Sigmoid colon (tissue), 7 donors: ENCODE results near the gene FSTL4. TPM values are rescaled to one million over a fixed set of nuclear protein-coding genes. Genes with fewer than 3 reads are reported as not detected.

Experiments
- DNase-seq: peaks from one replicate; pipeline ENCODE4 v3.0.0-alpha.2; 2019
- H3K27ac ChIP-seq, 4 donors: fragments of 200-600 bp; sonication (generic); one replicate each; pipeline ENCODE4 v1.5.1; 2016 to 2019; ENCODE audit warnings: mild to moderate bottlenecking in 1 of 4
- H3K27me3 ChIP-seq, 3 donors: fragments of 200-600 bp; sonication (generic); one replicate each; pipeline ENCODE4 v1.5.1; 2019; ENCODE audit warnings: mild to moderate bottlenecking in 1 of 3
- H3K36me3 ChIP-seq, 4 donors: fragments of 200-600 bp; sonication (generic); one replicate each; pipeline ENCODE4 v1.5.1; 2016 to 2019
- H3K4me1 ChIP-seq, 4 donors: fragments of 200-600 bp; sonication (generic); one replicate each; pipeline ENCODE4 v1.5.1; 2017 to 2019
- H3K4me3 ChIP-seq, 4 donors: fragments of 200-600 bp; sonication (generic); one replicate each; pipeline ENCODE4 v1.5.1; 2017 to 2019; ENCODE audit warnings: mild to moderate bottlenecking in 2 of 4, moderate library complexity in 1 of 4
- H3K9me3 ChIP-seq, 4 donors: fragments of 200-600 bp in 3 of 4; sonication (generic) in 3 of 4; one replicate each; pipeline versions ENCODE4 v1.5.1 to v1.6.1; 2013 to 2019
- EP300 ChIP-seq, 4 donors: sonication (generic); formaldehyde crosslinking; IDR thresholded peaks; one replicate each; pipeline ENCODE4 v1.6.1; 2017; ENCODE audit warnings: antibody characterized with exemption in 4 of 4
- POLR2A ChIP-seq, 2 donors: fragments of 450-650 bp; IDR thresholded peaks; one replicate each; pipeline ENCODE4 v1.6.1; 2016; ENCODE audit warnings: antibody characterized with exemption in 2 of 2, mild to moderate bottlenecking in 2 of 2, moderate library complexity in 2 of 2
- POLR2AphosphoS5 ChIP-seq, 4 donors: sonication (generic); formaldehyde crosslinking; IDR thresholded peaks; one replicate each; pipeline ENCODE4 v1.6.1; 2017; ENCODE audit warnings: antibody characterized with exemption in 4 of 4
- WGBS, 2 donors: extraction: QIAGEN DNeasy Blood & Tissue Kit; methylation state at CpG; one replicate each; pipeline ENCODE4 v1.1.7; 2013; 5-methylcytosine and 5-hydroxymethylcytosine counted together
- intact Hi-C: fragments of 100-400 bp; cut with DNase I; formaldehyde crosslinking; loops from one replicate; pipeline ENCODE4 v1.15.1; 2023
- polyA plus RNA-seq, 3 donors: library from polyadenylated mRNA; stranded (reverse); fragments of 200-250 nt; gene quantifications; one replicate each; pipeline ENCODE4 v1.2.3, GENCODE V29; 2013
- total RNA-seq, 4 donors: library from RNA; depleted of rRNA; stranded (reverse); fragments of >200 nt; gene quantifications; one replicate each; pipeline ENCODE4 v1.1.0, GENCODE V29; 2016
- TF ChIP-seq, protein P1 (sequence below), 4 experiments: fragments of 450-650 bp in 3 of 4; fragments of 200-600 bp in 1 of 4; IDR thresholded peaks; one replicate each; pipeline ENCODE4 v1.5.1; 2016 to 2019; ENCODE audit warnings: antibody characterized with exemption in 4 of 4, mild to moderate bottlenecking in 3 of 4, moderate library complexity in 2 of 4
- donor health status: healthy with polysubstance abuse.
- donor health status: Bipolar disorder and iron deficiency.
- donor health status: healthy.

Gene FSTL4
- total and polyA plus RNA-seq, 7 donors, result 0.23 to 0.45 (median 0.28) TPM; not detected in 4

DNA sequence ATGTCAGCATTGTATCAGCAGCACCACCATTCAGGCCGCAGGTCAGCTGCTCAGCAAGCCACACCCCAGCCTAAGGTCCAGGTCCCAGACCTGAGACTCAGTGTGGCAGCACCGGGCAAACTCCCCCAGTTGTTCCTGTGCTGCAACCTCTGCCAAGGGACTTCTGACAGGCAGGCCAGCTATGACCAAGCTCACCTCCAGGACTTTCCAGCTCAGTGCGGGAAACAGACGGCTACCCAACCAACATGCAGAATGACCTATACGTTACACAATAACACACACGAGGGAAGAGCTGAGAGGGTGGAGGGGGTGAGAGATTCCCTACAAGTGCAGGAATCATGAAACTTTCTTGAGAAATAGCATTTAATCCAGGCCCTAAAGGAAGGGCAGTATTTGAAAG, 143.7 kb downstream of the FSTL4 start:
- Histone ChIP-seq H3K4me3 (no peak overlapping the region), H3K4me1 (no peaks in the 10 kb centered on the region), H3K36me3 (no peaks in the 10 kb centered on the region), H3K27me3 (no peaks in the 10 kb centered on the region), H3K9me3 (no peaks in the 10 kb centered on the region), H3K27ac (no peak overlapping the region)
- no peak for DNase-seq
- intact Hi-C loops, result no loop called here
- TF ChIP-seq, protein P1, sequence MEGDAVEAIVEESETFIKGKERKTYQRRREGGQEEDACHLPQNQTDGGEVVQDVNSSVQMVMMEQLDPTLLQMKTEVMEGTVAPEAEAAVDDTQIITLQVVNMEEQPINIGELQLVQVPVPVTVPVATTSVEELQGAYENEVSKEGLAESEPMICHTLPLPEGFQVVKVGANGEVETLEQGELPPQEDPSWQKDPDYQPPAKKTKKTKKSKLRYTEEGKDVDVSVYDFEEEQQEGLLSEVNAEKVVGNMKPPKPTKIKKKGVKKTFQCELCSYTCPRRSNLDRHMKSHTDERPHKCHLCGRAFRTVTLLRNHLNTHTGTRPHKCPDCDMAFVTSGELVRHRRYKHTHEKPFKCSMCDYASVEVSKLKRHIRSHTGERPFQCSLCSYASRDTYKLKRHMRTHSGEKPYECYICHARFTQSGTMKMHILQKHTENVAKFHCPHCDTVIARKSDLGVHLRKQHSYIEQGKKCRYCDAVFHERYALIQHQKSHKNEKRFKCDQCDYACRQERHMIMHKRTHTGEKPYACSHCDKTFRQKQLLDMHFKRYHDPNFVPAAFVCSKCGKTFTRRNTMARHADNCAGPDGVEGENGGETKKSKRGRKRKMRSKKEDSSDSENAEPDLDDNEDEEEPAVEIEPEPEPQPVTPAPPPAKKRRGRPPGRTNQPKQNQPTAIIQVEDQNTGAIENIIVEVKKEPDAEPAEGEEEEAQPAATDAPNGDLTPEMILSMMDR (IDR thresholded peaks at IDR 0.05), result no peak
- WGBS, 2 donors, result 77 to 91% methylated on average over 6 of the region's 6 CpGs

DNA sequence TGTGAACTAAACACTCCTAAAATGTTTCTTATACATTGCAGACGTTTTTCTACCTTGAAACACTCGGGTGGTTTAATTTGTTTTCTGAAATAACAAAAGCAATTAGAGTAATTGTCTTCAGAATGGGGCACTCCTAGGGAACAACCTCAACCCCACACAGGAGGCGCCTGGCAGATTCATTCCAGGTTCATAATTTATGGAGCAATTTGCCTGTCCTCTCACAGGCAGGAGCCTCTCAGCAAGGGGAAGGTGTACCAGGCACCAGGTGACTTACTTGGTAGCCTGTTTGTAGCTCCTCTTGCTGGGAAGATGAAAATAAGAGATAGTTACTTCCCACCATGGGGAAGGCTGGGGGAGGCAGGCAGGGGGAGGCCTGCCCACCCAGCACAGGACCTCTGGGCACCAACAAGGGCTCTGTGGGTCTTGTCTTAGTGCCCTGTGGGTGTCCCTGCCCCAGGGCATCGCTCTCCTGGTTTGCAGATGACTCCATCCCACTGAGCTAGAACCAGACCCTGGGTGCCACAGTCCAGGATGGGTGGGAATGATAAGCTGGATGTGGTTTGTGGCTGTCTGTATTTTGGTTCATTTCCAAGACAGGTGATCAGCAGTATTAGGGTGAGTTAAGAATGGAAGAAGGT, 144.4 kb downstream of the FSTL4 start:
- no peaks in the 10 kb centered on the region for H3K4me1 ChIP-seq
- no peaks in the 10 kb centered on the region for H3K9me3 ChIP-seq
- H3K4me3 ChIP-seq, result no peak overlapping the region
- no peak for TF ChIP-seq POLR2A (IDR thresholded peaks at IDR 0.05)
- TF ChIP-seq, protein P1 (IDR thresholded peaks at IDR 0.05), result no peak
- TF ChIP-seq POLR2AphosphoS5 (IDR thresholded peaks at IDR 0.05), result no peak
- TF ChIP-seq EP300 (IDR thresholded peaks at IDR 0.05), result no peak
- DNase-seq, result no peak
- no peaks in the 10 kb centered on the region for H3K36me3 ChIP-seq
- no peak overlapping the region for H3K27ac ChIP-seq
- no peaks in the 10 kb centered on the region for H3K27me3 ChIP-seq
- 56 to 76% methylated on average over 4 of the region's 4 CpGs for WGBS, 2 donors
- intact Hi-C loops, result no loop called here

DNA sequence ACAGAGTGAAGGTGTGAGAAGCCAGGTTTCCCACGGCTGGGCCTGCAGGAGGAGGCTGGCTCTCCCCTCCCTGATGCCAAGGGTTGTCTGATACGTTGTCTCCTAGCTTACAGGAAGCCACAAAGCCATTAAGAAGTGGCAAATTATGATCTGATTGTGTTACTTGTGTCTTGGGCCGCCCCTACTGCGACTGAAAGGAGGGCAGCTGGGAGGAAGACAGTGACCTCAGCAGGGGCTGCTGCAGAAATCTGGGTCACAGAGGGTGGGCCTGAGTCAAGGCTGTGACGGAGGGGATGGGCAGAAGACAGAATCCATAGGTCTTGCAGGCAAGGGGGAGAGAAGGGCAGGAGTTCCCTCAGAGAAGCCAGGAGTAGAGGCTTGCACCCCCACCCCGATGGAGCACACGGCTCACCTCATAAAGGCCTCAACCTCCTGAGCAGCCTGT, 145.0 kb downstream of the FSTL4 start:
- Histone ChIP-seq H3K27me3 (no peaks in the 10 kb centered on the region), H3K36me3 (no peaks in the 10 kb centered on the region), H3K4me1 (no peaks in the 10 kb centered on the region), H3K27ac (no peak overlapping the region), H3K4me3 (no peak overlapping the region), H3K9me3 (no peaks in the 10 kb centered on the region)
- TF ChIP-seq POLR2AphosphoS5 (IDR thresholded peaks at IDR 0.05) (no peak), EP300 (IDR thresholded peaks at IDR 0.05) (no peak), POLR2A (IDR thresholded peaks at IDR 0.05) (no peak)
- TF ChIP-seq, protein P1 (IDR thresholded peaks at IDR 0.05), result no peak
- DNase-seq, result no peak
- WGBS, 2 donors, result 64 to 80% methylated on average over 7 of the region's 7 CpGs
- intact Hi-C loops, result no loop called here

DNA sequence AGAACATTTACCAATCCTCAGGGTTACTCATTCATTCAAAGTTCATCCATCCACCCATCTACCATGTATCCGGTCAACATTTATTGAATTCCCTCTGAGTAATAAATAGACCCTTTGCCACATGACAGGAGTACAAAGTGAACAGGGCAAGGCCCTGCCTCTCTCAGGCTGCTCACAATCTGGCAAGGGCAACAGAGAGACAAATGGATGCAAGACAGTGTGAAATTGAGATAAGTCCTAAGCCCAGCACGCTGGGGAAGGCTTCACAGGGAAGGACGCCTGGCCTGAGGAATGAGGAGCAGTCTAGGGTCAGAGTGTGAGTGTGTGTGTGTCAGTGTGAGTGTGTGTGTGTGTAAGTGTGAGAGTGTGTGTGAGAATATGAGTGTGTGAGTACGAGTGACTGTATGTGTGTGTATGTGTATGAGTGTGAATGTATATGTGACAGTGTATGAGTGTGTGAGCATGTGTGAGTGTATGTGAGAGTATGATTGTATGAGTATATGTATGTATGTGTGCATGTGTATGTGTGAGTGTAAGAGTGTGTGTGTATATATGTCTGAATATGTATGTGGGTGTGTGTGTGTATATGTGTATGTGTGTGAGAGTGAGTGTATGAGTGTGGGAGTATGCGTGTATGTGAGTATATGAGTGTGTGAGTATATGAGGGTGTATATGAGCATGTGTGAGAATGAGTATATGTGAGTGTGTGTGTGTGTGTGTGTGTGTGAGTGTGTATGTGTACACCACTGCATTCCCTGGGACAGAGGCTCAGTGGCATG, 145.6 kb downstream of the FSTL4 start:
- H3K9me3 ChIP-seq, result no peaks in the 10 kb centered on the region
- no peaks in the 10 kb centered on the region for H3K27me3 ChIP-seq
- H3K4me3 ChIP-seq, result no peak overlapping the region
- no peak for DNase-seq
- TF ChIP-seq, protein P1 (IDR thresholded peaks at IDR 0.05), result no peak
- TF ChIP-seq POLR2AphosphoS5 (IDR thresholded peaks at IDR 0.05) (no peak), EP300 (IDR thresholded peaks at IDR 0.05) (no peak), POLR2A (IDR thresholded peaks at IDR 0.05) (no peak)
- no peaks in the 10 kb centered on the region for H3K4me1 ChIP-seq
- H3K27ac ChIP-seq, result no peak overlapping the region
- intact Hi-C loops, result no loop called here
- 93 to 96% methylated on average over 5 of the region's 5 CpGs for WGBS, 2 donors
- H3K36me3 ChIP-seq, result no peaks in the 10 kb centered on the region
